GM21619 (cell line): ENCODE measurements around the gene TTC3.
"Not testable (repeated sequence)": the region's sequence is repeated elsewhere in the genome, so short reads cannot be mapped to it uniquely, and the experiment has no call there.

ENCODE experiments used
- ATAC-seq: cut with Tn5 transposase; IDR thresholded peaks from one replicate; pipeline ENCODE4 v1.9.1; 2021; ENCODE audit not compliant: unreplicated experiment

The TTC3 gene

DNA sequence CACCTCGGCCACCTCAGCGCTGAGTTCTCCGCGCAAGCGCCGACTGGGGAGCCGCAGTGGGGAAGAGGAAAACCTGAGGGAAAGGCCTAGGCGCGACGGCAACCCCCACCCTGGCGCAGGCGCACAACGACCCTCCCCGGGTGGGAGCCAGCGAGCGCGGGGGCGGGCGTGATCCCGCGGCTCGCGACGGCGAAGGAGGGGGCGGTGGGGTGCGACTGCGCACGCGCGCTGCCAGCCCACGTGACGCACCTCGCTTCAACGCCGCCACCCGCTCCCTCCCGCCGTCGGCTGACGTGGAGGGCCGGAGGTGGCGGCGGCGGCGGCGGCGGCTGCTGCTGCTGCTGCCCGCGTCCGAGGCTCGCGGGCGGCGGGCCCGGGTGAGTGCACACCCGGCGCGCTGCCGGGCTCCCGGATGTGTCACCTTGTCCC, at the start of gene TTC3, which contains the start of gene PIGP:
TSS of gene TTC3 (plus strand) at position 267 of the 429 bp plus-strand sequence. CDS start 14,004 bp downstream, outside the sequence.
TSS of gene PIGP (minus strand) at position 84 of the 429 bp plus-strand sequence. CDS start 556 bp downstream, outside the sequence.
- ATAC-seq: peak; percentile 63

DNA sequence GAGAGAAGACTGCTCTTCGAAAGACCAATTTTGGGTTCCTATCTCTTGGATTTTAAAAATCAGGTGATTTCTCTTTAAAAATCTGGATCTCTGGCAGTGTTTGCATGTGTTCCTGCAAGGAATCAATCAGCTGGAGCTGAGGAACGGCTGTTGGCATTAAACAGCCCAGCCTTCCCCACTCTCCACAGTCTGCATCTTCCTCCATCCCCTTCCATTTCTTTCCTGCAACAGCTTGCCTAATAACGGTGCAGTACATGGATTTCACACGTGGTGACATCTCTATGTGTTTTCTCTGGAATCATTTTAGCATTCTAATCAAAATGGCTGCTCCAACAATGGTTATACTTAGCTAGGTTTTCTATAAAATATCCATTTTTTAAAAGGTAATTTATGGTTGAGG, 46.6 kb upstream of the TTC3 start:
- no peak for ATAC-seq

GRCh38 chr21:37028570-37028969, 44.5 kb upstream of the TTC3 start:
- ATAC-seq: no peak

GRCh38 chr21:37030864-37031263, 42.2 kb upstream of the TTC3 start:
- ATAC-seq: no peak

DNA sequence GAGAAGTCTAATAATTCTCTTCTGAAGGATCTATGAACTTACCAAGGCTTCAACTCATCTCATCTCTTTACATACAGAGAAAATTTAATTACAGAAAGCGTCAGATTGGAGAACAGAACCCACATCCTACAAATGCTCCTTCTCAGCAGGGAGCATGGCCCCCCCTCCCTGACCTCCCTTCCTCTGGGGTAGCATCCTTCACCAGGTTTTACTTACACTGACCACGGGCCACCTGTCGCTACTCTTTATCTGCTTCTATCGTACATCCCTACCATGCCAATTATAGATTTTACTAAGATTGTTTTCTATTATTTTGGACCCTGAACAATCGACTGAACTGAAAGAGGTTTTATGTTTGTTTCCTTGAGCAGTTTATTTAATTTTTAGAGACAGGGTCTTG, 40.8 kb upstream of the TTC3 start:
- ATAC-seq: no peak

- no peak for ATAC-seq
Measured at GRCh38 chr21:37032877-37033471, 40.1 kb upstream of the TTC3 start.

DNA sequence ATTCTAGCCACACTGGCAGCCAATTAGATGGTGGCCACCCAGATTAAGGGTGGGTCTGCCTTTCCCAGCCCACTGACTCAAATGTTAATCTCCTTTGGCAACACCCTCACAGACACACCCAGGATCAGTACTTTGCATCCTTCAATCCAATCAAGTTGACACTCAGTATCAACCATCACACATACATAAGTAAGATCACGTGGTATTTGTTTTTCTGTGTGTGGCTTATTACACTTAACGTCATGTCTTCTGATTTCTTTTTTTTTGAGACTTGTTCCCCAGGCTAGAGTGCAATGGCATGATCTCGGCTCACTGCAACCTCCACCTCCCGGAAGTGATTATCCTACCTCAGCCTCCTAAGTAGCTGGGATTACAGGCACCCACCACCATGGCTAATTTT, 38.7 kb upstream of the TTC3 start:
- ATAC-seq: not testable (repeated sequence)

DNA sequence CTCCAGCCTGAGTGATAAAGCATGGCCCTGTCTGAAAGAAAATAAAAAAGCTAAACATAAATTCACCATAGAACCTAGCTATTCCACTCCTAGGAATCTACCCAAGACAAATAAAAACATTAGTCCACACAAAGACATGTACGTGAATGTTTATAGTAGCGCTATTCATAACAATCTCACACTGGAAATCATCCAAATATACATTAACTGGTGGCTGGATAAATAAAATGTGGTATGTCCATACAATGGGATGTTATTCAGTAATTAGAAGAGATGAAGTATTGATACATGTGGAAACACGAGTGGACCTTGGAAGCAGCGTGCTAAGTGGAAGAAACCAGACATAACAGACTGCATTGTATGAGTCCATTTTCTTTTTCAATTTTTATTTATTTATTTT, 36.9 kb upstream of the TTC3 start:
- no peak for ATAC-seq

DNA sequence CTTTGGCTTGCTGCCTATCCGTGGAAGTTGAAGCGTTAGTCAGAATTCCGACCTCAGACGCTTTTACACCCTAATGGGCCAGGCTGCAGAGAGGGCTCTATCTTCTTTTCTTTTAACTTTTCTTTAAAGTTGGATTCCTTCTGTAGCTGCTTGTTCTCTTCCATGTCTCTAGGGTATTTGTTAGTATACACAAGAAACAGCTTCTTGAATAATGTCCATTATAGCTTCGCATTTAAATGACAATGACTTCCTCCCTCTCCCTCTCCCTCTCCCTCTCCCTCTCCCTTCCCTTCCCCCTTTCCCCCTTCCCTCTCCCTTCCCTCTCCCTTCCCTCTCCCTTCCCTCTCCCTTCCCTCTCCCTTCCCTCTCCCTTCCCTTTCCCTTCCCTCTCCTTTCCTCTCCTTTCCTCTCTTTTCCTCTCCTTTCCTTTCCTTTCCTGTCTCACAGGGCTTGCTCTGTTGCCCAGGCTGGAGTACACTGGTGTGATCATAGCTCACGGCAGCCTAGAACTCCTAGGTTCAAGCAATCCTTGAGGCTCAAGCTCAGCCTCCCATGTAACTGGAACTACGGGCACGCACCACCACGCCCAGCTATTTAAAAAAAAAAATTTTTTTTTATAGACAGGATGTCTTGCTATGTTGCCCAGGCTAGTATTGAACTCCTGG, 33.5 kb upstream of the TTC3 start:
- ATAC-seq: no peak

DNA sequence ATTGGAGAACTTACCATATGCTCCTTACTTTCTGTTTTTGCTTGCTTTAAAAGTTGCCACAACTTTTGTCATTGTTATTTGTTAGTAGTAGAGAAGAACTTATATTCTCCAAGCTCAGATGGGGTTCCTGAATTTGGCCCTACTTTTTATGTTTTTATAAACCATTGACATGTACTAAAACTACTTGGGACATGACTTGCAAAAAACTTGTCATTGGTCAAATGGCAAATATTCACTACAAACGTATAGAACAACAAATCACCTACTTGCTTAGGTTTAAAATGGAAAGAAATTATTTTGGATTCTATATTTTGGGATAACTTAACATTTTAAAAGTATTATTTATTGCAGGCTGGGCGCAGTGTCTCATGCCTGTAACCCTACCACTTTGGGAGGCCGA, 32.8 kb upstream of the TTC3 start:
- no peak for ATAC-seq

DNA sequence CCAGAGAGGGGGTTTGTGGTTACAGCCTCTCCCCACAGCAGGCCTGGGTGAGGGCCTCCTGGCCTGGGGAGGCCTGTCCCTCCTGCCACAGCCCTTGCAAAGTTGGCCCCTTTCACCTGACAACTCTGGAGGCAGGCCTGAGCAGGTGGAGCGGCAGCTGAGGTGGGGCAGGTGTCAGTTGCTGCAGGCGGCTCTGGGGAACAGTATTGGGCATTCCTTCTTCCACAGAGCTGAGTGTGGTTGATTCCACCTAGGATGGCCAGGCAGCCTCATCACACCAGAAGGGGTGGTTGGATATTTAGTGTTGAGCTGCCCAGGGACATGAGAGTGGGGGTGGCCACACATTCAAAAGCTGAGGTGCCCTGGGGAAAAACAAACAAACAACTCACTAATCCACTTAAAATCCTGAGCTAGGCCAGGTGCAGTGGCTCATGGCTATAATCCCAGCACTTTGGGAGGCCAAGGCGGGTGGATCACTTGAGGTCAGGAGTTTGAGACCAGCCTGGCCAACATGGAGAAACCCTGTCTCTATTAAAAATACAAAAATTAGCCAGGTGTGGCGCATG, 31.3 kb upstream of the TTC3 start:
- no peak for ATAC-seq

GRCh38 chr21:37043818-37044217, 29.2 kb upstream of the TTC3 start:
- no peak for ATAC-seq

- no peak for ATAC-seq
Measured at GRCh38 chr21:37044643-37045042, 28.4 kb upstream of the TTC3 start.

GRCh38 chr21:37045149-37045548, 27.9 kb upstream of the TTC3 start:
- no peak for ATAC-seq

GRCh38 chr21:37045556-37045955, 27.5 kb upstream of the TTC3 start:
- ATAC-seq: no peak

GRCh38 chr21:37047079-37047478, 26.0 kb upstream of the TTC3 start:
- ATAC-seq: no peak

DNA sequence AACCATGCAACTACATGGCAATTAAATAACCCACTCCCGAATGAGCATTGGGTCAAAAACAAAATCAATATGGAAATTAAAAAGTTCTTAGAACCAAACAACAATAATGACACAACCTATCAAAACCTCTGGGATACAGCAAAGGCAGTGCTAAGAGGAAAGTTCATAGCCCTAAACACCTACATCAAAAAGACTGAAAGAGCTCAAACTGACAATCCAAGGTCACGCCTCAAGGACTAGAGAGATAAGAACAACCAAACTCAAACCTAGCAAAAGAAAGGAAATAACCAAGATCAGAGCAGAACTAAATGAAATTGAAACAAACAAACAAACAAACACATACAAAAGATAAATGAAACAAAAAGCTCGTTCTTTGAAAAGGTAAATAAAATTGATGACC, 23.3 kb upstream of the TTC3 start:
- not testable (repeated sequence) for ATAC-seq

DNA sequence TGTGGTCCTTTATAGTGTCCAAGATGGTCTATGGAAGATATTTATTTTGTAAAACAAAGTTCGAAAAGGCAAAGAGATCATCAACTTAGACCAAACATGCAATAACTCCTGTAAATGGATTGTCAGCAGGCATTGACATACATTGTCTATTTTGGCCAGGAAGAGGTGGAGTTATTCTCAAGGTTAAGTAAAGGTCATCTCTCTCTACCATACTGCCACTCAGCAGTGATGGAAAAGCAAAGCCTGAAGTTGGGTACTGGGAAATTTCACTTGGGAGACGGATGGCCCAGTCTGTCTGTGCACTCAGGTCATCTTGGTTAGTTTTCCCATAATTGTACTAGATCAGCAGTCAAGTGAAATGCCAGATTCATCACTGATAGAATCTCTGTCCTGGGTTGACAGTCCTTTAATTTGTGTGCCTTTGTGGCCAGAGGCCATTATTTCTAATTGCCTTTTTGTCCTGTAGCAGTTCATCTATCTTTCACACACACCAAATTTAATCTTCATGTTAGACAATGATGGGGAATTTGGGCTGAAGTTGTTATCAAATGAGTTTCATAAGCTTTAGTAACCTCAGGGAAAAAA, 17.7 kb upstream of the TTC3 start:
- ATAC-seq: no peak

DNA sequence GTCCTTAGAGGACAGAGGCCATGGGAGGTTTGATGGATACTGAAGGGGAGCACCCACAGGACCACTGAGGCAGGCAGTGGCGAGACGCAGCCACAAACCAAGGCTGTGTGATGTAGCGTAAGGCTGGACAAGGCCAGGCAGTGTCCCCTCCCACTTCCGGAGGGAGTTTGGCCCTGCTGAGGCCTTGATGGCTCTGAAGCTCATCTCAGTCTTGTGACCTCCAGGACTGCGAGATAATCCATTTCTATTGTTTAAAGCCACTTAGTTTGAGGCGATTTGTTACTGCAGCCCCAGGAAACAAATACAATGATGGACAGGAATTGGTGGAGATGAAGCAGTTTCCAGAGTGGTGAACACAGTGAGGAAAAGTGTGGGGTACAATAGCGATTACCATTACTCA, 15.4 kb upstream of the TTC3 start:
- ATAC-seq: no peak

GRCh38 chr21:37058261-37058660, 14.8 kb upstream of the TTC3 start:
- ATAC-seq: no peak

DNA sequence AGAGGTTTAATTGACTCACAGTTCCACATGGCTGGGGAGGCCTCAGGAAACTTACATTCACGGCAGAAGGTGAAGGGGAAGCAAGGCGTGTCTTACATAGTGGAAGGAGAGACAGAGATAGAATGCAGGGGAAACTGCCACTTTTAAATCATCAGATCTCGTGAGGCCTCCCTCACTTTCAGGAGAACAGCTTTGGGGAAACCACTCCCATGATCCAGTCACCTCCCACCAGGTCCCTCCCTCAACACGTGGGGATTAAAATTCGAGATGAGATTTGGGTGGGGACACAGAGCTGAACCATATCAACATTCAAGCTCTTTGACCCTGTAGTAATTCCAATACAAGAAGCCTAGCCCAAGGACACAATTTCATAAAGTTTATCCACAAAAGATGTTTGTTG, 13.9 kb upstream of the TTC3 start:
- ATAC-seq: no peak

GRCh38 chr21:37060296-37060695, 12.8 kb upstream of the TTC3 start:
- no peak for ATAC-seq
